Astrocyte (in vitro differentiated cells and primary cell): Measurements from ENCODE around the gene FAM3A. TPM values are rescaled to one million over a fixed set of nuclear protein-coding genes. Genes with fewer than 3 reads are reported as not detected.

Experiments used
- DNase-seq: peaks from one replicate; pipeline ENCODE4 v3.0.0-alpha.2; 2010; ENCODE audit warnings: low read depth
- FAIRE-seq: peaks from 2 replicates; lab custom pipeline; 2011; peaks lifted over from hg19 to GRCh38; lab: Jason Lieb, UNC
- H2AFZ ChIP-seq: 2 replicates; pipeline ENCODE4 v1.6.0; 2012; ENCODE audit warnings: low read depth, low read length, inconsistent platforms
- H3K27ac ChIP-seq: 2 replicates; pipeline ENCODE4 v1.5.1; 2011; ENCODE audit warnings: low read depth, low read length, inconsistent platforms
- H3K27me3 ChIP-seq: 2 replicates; pipeline ENCODE4 v1.6.0; 2011; ENCODE audit warnings: low read length, inconsistent platforms; ENCODE audit not compliant: insufficient read depth
- H3K36me3 ChIP-seq: 2 replicates; pipeline ENCODE4 v1.5.1; 2011; ENCODE audit warnings: low read length, inconsistent platforms; ENCODE audit not compliant: insufficient read depth
- H3K4me1 ChIP-seq: 2 replicates; pipeline ENCODE4 v1.5.1; 2011; ENCODE audit warnings: low read length, inconsistent platforms; ENCODE audit not compliant: insufficient read depth
- H3K4me2 ChIP-seq: 2 replicates; pipeline ENCODE4 v1.6.0; 2012; ENCODE audit warnings: low read length, inconsistent platforms
- H3K4me3 ChIP-seq: 2 replicates; pipeline ENCODE4 v1.5.1; 2011; ENCODE audit warnings: low read depth, mild to moderate bottlenecking, low read length, inconsistent platforms; ENCODE audit not compliant: insufficient read depth
- H3K79me2 ChIP-seq: 2 replicates; pipeline ENCODE4 v1.6.0; 2012; ENCODE audit warnings: mild to moderate bottlenecking, low read length, inconsistent platforms; ENCODE audit not compliant: insufficient read depth
- H3K9ac ChIP-seq: 2 replicates; pipeline ENCODE4 v1.6.0; 2012; ENCODE audit warnings: mild to moderate bottlenecking, low read length, inconsistent platforms
- H3K9me3 ChIP-seq: 2 replicates; pipeline ENCODE4 v1.5.1; 2012; ENCODE audit warnings: low read depth, mild to moderate bottlenecking, low read length, inconsistent platforms; ENCODE audit not compliant: insufficient read depth
- H4K20me1 ChIP-seq: 2 replicates; pipeline ENCODE4 v1.6.0; 2012; ENCODE audit warnings: low read length, inconsistent platforms; ENCODE audit not compliant: insufficient read depth
- H3K27ac Mint-ChIP-seq: one replicate; pipeline ENCODE4 v1.8.0; 2021; ENCODE audit warnings: mild to moderate bottlenecking, mixed read lengths; ENCODE audit not compliant: unreplicated experiment
- H3K27me3 Mint-ChIP-seq: one replicate; pipeline ENCODE4 v1.8.0; 2021; ENCODE audit warnings: low read depth, mixed read lengths; ENCODE audit not compliant: unreplicated experiment
- H3K36me3 Mint-ChIP-seq: one replicate; pipeline ENCODE4 v1.8.0; 2021; ENCODE audit warnings: low read depth, mixed read lengths; ENCODE audit not compliant: unreplicated experiment
- H3K4me1 Mint-ChIP-seq: one replicate; pipeline ENCODE4 v1.8.0; 2021; ENCODE audit warnings: low read depth, mixed read lengths; ENCODE audit not compliant: unreplicated experiment
- H3K4me3 Mint-ChIP-seq: one replicate; pipeline ENCODE4 v1.8.0; 2021; ENCODE audit warnings: mild to moderate bottlenecking, moderate library complexity, mixed read lengths; ENCODE audit not compliant: unreplicated experiment
- H3K9me3 Mint-ChIP-seq: one replicate; pipeline ENCODE4 v1.8.0; 2021; ENCODE audit warnings: mild to moderate bottlenecking, mixed read lengths; ENCODE audit not compliant: unreplicated experiment
- EZH2 ChIP-seq: IDR thresholded peaks from 2 replicates; pipeline ENCODE4 v1.6.1; 2012; ENCODE audit warnings: mild to moderate bottlenecking, low read length, inconsistent platforms; ENCODE audit not compliant: insufficient read depth
- total RNA-seq: library from RNA; stranded (reverse); gene quantifications from 2 replicates; pipeline ENCODE4 v1.2.1, GENCODE V29; 2021
- TF ChIP-seq, protein P1 (sequence below): IDR thresholded peaks from 2 replicates; pipeline ENCODE4 v1.5.1; 2011; ENCODE audit warnings: low read depth, mild to moderate bottlenecking, inconsistent platforms, low read length, moderate library complexity; ENCODE audit not compliant: insufficient read depth

Gene FAM3A
- total RNA-seq, 1 donor from 2014 or later = 20.9 TPM

DNA sequence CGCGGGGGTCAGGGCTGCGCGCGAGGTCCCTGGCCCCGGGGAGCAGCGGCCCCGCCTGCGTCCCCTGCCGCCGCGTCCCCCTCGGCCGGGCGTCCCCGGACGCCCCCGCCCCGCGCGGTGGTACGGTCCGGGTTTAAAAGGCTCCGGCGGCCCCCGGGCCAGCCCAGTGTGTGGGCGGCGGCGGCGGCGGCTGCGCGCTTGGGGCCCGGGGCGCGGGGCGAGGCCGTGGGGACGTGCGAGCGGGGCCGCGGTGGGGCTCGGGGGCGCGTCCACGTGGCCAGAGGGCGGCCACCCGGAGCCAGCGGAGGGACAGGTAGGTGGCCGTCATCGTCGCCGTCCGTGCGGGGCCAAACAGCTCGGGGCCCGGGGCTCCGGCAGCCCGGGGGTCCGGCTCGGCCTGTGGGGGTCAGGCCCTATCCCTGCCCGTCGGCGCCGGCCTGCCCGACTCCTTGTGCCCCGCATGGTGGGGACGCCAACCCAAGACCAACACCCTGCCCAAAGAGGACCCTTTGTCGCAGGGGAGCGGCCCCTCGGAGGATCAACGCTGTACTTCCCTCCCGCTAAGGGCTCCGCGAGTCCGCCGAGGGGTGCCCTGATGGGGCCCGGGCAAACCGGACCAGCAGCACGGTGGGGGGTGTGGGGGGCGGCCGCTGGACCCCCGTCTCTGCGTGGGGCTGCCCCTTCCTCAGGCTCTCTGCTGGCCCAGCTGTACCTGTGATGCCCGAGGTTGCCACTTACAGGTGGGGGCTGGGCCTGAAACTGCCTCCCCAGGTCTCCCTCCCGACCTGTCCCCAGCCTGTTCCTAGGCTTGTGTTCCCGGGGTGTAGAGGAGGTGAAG is 57.7 kb downstream of the FAM3A start, which contains the start of gene PLXNA3:
PLXNA3 (plus strand) TSS at position 166 of the 838 bp plus-strand sequence. CDS start 1,903 bp downstream, outside the sequence.
- no peak for TF ChIP-seq EZH2
- TF ChIP-seq, protein P1, sequence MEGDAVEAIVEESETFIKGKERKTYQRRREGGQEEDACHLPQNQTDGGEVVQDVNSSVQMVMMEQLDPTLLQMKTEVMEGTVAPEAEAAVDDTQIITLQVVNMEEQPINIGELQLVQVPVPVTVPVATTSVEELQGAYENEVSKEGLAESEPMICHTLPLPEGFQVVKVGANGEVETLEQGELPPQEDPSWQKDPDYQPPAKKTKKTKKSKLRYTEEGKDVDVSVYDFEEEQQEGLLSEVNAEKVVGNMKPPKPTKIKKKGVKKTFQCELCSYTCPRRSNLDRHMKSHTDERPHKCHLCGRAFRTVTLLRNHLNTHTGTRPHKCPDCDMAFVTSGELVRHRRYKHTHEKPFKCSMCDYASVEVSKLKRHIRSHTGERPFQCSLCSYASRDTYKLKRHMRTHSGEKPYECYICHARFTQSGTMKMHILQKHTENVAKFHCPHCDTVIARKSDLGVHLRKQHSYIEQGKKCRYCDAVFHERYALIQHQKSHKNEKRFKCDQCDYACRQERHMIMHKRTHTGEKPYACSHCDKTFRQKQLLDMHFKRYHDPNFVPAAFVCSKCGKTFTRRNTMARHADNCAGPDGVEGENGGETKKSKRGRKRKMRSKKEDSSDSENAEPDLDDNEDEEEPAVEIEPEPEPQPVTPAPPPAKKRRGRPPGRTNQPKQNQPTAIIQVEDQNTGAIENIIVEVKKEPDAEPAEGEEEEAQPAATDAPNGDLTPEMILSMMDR = no peak
- Histone ChIP-seq H3K27me3 (no peaks in the 10 kb centered on the region), H3K36me3 (no peaks in the 10 kb centered on the region), H3K79me2 (peaks cover 50% of the 10 kb centered on the region), H3K9me3 (no peaks in the 10 kb centered on the region), H3K4me3 (peak within 1 kb of the TSS; percentile 81), H3K4me1 (peaks cover 4% of the 10 kb centered on the region), H2AFZ (peak within 1 kb of the TSS; percentile 66), H3K9ac (peak within 1 kb of the TSS; percentile 81), H4K20me1 (peaks cover 45% of the 10 kb centered on the region), H3K27ac (peak within 1 kb of the TSS; percentile 53), H3K4me2 (peak within 1 kb of the TSS; percentile 91)
- Mint-ChIP-seq H3K4me3 (peak within 1 kb of the TSS; percentile 96), H3K36me3 (peaks cover 5% of the 10 kb centered on the region), H3K4me1 (no peaks in the 10 kb centered on the region), H3K9me3 (peaks cover 2% of the 10 kb centered on the region), H3K27me3 (no peaks in the 10 kb centered on the region), H3K27ac (peak within 1 kb of the TSS; percentile 96)
- no peak for FAIRE-seq
- no peak for DNase-seq

DNA sequence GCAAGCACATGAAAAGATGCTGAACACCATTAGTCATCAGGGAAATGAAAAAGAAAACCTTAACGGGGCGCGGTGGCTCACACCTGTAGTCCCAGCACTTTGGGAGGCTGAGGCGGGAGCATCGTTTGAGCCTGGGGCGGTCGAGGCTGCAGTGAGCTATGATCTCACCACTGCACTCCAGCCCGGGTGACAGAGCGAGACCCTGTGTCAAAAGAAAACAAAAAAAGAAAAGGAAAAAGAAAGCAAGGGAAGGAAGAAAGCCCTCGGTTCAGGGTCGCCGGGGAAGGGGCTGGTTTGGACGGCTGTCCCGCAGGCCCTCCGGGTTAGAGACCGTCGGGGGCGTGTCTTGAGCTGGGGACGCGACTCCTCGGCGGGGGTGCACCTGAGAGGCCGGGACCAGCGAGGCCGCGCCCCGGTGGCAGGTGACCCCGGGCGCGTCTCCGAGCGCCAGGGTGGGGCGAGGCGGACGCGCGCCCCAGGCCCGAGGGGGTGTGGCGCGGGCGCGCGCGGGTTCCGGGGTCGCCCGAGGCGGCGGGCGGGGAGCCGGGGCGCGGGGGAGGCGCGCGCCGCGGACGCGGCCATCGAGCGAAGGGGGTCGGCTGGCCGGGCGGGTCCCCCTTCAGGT is 58.4 kb downstream of the FAM3A start:
- Histone ChIP-seq H3K36me3 (no peaks in the 10 kb centered on the region), H4K20me1 (peaks cover 41% of the 10 kb centered on the region), H3K27me3 (no peaks in the 10 kb centered on the region), H3K79me2 (peaks cover 43% of the 10 kb centered on the region), H3K4me3 (peak overlapping the region; percentile 50), H3K9ac (peak overlapping the region; percentile 81), H3K27ac (peak overlapping the region; percentile 53), H2AFZ (peak overlapping the region; percentile 66), H3K4me2 (peak overlapping the region; percentile 91), H3K9me3 (no peaks in the 10 kb centered on the region), H3K4me1 (peaks cover 4% of the 10 kb centered on the region)
- TF ChIP-seq, protein P1 = no peak
- no peak for TF ChIP-seq EZH2
- H3K36me3 Mint-ChIP-seq = peaks cover 7% of the 10 kb centered on the region
- peak overlapping the region; percentile 96 for H3K4me3 Mint-ChIP-seq
- peaks cover 2% of the 10 kb centered on the region for H3K9me3 Mint-ChIP-seq
- FAIRE-seq (no peak), DNase-seq (no peak)
- H3K4me1 Mint-ChIP-seq = no peaks in the 10 kb centered on the region
- H3K27ac Mint-ChIP-seq = peak overlapping the region; percentile 96
- H3K27me3 Mint-ChIP-seq = no peaks in the 10 kb centered on the region

Other genes starting within 250 kb of the FAM3A start
- gene TEX28, start 221.1 kb downstream of the FAM3A start, total RNA-seq = not detected in 2 replicates
- gene TKTL1, start 220.4 kb downstream of the FAM3A start, total RNA-seq = not detected in 2 replicates
- 2,809 and 2,978 TPM in 2 replicates for gene FLNA, start 141.6 kb downstream of the FAM3A start, total RNA-seq
- 75.6 and 75.7 TPM in 2 replicates for gene EMD, start 136.9 kb downstream of the FAM3A start, total RNA-seq
- 1,848 and 1,967 TPM in 2 replicates for gene RPL10, start 117.9 kb downstream of the FAM3A start, total RNA-seq
- gene DNASE1L1, start 107.0 kb downstream of the FAM3A start, total RNA-seq = 35.1 and 39.1 TPM in 2 replicates
- gene TAFAZZIN, start 104.7 kb downstream of the FAM3A start, total RNA-seq = 16.6 and 20.7 TPM in 2 replicates
- gene ATP6AP1, start 87.6 kb downstream of the FAM3A start, total RNA-seq = 153 and 175 TPM in 2 replicates
- gene GDI1, start 79.1 kb downstream of the FAM3A start, total RNA-seq = 137 and 143 TPM in 2 replicates
- 88.0 and 100.0 TPM in 2 replicates for gene FAM50A, start 72.1 kb downstream of the FAM3A start, total RNA-seq
- 117 and 149 TPM in 2 replicates for gene PLXNA3, start 58.0 kb downstream of the FAM3A start, total RNA-seq
- 20.0 and 20.1 TPM in 2 replicates for gene LAGE3, start 37.0 kb downstream of the FAM3A start, total RNA-seq
- gene UBL4A, start 29.6 kb downstream of the FAM3A start, total RNA-seq = 25.8 and 26.2 TPM in 2 replicates
- 24.4 and 27.3 TPM in 2 replicates for gene SLC10A3, start 25.6 kb downstream of the FAM3A start, total RNA-seq
- gene G6PD, start 30.6 kb upstream of the FAM3A start, total RNA-seq = 54.1 and 62.8 TPM in 2 replicates
- gene IKBKG, start 31.4 kb upstream of the FAM3A start, total RNA-seq = 21.4 and 22.3 TPM in 2 replicates
- gene CTAG1A, start 68.9 kb upstream of the FAM3A start, total RNA-seq = not detected in 2 replicates
- not detected in 2 replicates for gene CTAG1B, start 103.0 kb upstream of the FAM3A start, total RNA-seq
- not detected in 2 replicates for gene CTAG2, start 137.3 kb upstream of the FAM3A start, total RNA-seq
- 1.7 TPM in 2 replicates for gene GAB3, start 234.8 kb upstream of the FAM3A start, total RNA-seq
- gene DKC1, start 246.6 kb upstream of the FAM3A start, total RNA-seq = 52.0 and 60.5 TPM in 2 replicates